ENCODE results near the gene MAGI1.

DNA sequence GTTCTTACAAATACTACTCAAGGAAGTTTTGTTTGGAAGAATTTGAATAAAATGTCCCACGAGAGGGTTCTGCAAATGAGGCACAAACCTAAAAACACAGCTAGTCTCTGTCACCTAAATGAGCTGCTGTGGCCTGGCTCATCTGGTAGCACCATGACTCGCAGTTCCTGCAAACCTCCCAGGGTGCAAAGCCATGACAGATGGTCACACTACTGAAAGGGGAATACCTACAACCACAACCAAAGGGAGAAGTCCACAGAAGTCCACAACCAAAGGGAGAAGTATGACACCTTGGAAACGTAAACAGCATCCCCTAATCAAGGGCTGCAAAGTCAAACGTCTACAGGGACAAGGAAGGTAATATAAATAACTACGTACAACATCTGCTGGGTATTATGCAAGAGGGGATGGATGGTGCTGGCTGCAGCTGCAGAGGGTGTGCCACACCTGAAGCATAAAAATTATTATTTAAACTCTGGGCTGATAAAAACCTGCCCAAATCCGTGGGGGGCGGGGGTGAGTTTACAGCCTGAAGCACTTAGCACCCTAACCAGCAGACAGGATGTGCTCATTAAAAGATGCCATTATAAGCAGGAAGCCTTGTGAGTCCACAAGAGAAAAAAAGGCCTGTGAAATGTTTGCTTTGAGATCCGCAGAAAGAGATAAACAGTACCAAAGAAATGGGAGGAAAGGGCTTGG is 184.0 kb downstream of the MAGI1 start:
- no peak for TF ChIP-seq POLR2A (IDR thresholded peaks at IDR 0.05)
- TF ChIP-seq, protein P1, sequence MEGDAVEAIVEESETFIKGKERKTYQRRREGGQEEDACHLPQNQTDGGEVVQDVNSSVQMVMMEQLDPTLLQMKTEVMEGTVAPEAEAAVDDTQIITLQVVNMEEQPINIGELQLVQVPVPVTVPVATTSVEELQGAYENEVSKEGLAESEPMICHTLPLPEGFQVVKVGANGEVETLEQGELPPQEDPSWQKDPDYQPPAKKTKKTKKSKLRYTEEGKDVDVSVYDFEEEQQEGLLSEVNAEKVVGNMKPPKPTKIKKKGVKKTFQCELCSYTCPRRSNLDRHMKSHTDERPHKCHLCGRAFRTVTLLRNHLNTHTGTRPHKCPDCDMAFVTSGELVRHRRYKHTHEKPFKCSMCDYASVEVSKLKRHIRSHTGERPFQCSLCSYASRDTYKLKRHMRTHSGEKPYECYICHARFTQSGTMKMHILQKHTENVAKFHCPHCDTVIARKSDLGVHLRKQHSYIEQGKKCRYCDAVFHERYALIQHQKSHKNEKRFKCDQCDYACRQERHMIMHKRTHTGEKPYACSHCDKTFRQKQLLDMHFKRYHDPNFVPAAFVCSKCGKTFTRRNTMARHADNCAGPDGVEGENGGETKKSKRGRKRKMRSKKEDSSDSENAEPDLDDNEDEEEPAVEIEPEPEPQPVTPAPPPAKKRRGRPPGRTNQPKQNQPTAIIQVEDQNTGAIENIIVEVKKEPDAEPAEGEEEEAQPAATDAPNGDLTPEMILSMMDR (IDR thresholded peaks at IDR 0.05): no peak
